Measurements from ENCODE around the gene AKAP1.

The AKAP1 gene

GRCh38 chr17:57084802-57085447, at the start of gene AKAP1:
TSS of gene AKAP1 (plus strand) at chr17:57085246. CDS start at chr17:57105465, 20,219 bp downstream.
- DNase-seq, result peak; percentile 94

GRCh38 chr17:57035971-57036481, 49.0 kb upstream of the AKAP1 start:
- DNase-seq, result no peak

- no peak for DNase-seq
Observed at GRCh38 chr17:57037411-57037810, 47.6 kb upstream of the AKAP1 start.

GRCh38 chr17:57038486-57038885, 46.6 kb upstream of the AKAP1 start:
- no peak for DNase-seq

GRCh38 chr17:57040571-57040970, 44.5 kb upstream of the AKAP1 start:
- DNase-seq, result no peak

GRCh38 chr17:57043276-57043675, 41.8 kb upstream of the AKAP1 start:
- no peak for DNase-seq

GRCh38 chr17:57044976-57045867, 39.8 kb upstream of the AKAP1 start:
- DNase-seq, result no peak

GRCh38 chr17:57045868-57046704, 39.0 kb upstream of the AKAP1 start:
- peak; percentile 6 for DNase-seq

- DNase-seq, result no peak
Observed at GRCh38 chr17:57046749-57047148, 38.3 kb upstream of the AKAP1 start.

GRCh38 chr17:57048096-57048495, 37.0 kb upstream of the AKAP1 start:
- DNase-seq, result no peak

GRCh38 chr17:57050306-57050705, 34.7 kb upstream of the AKAP1 start:
- DNase-seq, result no peak

- DNase-seq, result no peak
Observed at GRCh38 chr17:57051886-57052361, 33.1 kb upstream of the AKAP1 start.

GRCh38 chr17:57062865-57063264, 22.2 kb upstream of the AKAP1 start:
- no peak for DNase-seq

- no peak for DNase-seq
Observed at GRCh38 chr17:57067162-57067561, 17.9 kb upstream of the AKAP1 start.

- DNase-seq, result no peak
Observed at GRCh38 chr17:57067781-57068180, 17.3 kb upstream of the AKAP1 start.

GRCh38 chr17:57068222-57068658, 16.8 kb upstream of the AKAP1 start:
- DNase-seq, result no peak

GRCh38 chr17:57068707-57069106, 16.3 kb upstream of the AKAP1 start:
- DNase-seq, result no peak

GRCh38 chr17:57071991-57072944, 12.8 kb upstream of the AKAP1 start:
- DNase-seq, result no peak

GRCh38 chr17:57073626-57074025, 11.4 kb upstream of the AKAP1 start:
- no peak for DNase-seq

- no peak for DNase-seq
Observed at GRCh38 chr17:57075193-57075592, 9.9 kb upstream of the AKAP1 start.

GRCh38 chr17:57075785-57076184, 9.3 kb upstream of the AKAP1 start:
- DNase-seq, result no peak

GRCh38 chr17:57077000-57077399, 8.0 kb upstream of the AKAP1 start:
- no peak for DNase-seq
